NK-92 (cell line): ENCODE measurements around the gene OXLD1.

Experiments used
- DNase-seq: peaks from one replicate; lab custom pipeline; 2025; ENCODE audit not compliant: unreplicated experiment; lab: John Stamatoyannopoulos, UW

Gene OXLD1

GRCh38 chr17:81655378-81656117 is 10.9 kb downstream of the OXLD1 start:
- DNase-seq: no peak

GRCh38 chr17:81652906-81653771 is 13.3 kb downstream of the OXLD1 start:
- no peak for DNase-seq

DNA sequence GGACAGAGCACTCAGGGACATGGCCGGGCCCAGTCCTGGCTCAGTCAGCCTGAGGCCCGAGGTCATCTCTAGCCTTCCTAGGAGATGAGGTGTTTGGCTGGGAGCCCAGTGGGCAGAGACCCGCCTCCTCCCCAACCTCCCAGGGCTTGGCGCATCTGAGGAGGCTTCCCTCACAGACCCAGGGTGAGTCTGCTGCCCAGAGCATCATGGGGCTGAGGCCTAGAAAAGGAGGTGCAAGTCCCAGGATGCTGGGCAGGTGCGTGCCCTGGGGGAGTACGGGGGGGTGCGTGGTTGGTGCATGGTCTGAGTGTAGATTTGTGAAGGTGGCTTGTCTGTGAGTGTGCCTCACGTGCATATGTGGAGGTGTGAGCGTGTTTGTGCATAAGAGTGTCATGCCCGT is 14.7 kb downstream of the OXLD1 start:
- DNase-seq: no peak

DNA sequence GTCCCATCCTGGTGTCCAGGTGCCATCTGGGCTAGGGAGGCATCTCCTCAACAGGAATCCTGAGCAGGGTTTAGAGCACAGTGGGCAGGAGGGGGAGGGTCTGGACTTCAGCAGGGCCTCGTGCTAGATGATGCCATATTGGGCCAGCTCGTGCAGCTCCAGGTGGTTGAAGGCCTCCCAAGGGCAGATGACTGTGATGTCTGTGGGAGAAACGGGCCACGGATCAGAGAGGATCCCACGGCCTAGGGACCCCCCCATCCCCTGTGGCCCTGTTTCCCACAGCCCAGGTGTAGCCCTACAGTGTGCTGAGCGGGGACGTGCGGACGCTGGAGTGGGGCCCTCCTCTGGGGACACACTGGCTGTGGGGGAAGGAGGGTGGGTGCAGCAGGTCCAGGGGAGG is 15.5 kb downstream of the OXLD1 start:
- DNase-seq: no peak

- DNase-seq: no peak
Measured at GRCh38 chr17:81648707-81649085, 17.7 kb downstream of the OXLD1 start.

GRCh38 chr17:81648013-81648706 is 18.2 kb downstream of the OXLD1 start:
- DNase-seq: no peak

GRCh38 chr17:81647640-81648012 is 18.8 kb downstream of the OXLD1 start:
- DNase-seq: no peak

GRCh38 chr17:81646869-81647600 is 19.4 kb downstream of the OXLD1 start:
- DNase-seq: no peak

DNA sequence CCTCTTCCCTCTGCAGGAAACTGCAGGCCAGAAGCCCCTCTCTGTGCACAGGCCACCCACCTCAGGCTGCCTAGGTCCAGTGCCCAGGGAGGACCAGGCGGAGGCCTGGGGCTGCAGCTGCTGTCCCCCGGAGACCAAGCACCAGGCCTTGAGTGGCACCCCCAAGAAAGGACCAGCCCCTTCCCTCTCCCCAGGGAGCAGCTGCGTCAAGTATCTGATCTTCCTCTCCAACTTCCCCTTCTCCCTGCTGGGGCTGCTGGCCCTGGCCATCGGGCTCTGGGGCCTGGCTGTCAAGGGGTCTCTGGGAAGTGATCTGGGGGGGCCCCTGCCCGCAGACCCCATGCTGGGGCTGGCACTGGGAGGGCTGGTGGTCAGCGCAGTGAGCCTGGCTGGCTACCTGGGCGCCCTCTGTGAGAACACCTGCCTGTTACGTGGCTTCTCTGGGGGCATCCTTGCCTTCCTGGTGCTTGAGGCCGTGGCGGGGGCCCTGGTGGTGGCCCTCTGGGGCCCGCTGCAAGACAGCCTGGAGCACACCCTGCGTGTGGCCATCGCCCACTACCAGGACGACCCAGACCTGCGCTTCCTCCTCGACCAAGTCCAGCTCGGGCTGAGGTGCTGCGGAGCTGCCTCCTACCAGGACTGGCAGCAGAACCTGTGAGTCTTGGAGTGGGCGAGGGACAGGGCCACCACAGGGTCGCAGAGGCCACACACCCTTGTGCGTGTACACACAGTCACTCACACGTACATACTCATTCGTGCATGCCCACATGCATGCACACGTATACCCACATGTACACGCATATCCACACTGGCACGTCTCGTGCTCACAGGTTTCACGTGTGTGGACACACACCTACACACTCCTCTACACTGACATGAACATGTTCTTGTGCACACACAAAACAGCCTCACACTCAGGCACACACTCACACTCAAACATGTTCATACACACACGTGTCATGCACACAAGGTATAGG is 21.1 kb downstream of the OXLD1 start:
- no peak for DNase-seq

GRCh38 chr17:81644496-81644895 is 21.9 kb downstream of the OXLD1 start:
- DNase-seq: no peak

DNA sequence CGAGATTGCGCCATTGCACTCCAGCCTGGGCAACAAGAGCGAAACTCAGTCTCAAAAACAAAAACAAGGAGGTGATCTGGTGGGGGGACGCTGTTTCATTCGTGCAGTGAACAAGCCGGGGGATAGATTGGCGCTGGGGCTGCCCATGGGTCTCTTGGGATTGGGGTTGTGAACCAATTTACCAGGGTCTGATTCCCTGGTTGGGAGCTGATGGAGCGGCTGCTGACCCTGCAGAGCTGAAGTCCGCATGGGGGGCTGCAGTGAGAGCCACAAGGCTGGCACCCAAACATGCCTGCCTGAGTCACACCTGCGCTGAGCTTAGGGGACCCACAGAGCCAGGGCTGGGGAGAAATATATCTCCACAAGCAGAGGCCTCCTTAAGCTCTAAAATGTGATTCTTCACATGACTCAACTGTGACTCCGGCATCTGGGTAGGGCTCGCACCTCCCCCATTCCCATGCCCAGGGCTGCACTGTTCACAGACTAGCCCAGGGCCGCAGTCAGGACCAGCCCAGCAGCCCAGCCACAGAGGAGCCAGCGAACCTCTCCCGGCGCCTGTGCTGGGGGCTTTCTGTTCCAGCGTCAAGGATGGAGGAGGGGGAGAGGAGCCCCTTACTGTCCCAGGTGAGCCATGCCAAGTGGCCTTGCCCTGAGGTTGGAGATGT is 24.4 kb downstream of the OXLD1 start:
- DNase-seq: no peak

DNA sequence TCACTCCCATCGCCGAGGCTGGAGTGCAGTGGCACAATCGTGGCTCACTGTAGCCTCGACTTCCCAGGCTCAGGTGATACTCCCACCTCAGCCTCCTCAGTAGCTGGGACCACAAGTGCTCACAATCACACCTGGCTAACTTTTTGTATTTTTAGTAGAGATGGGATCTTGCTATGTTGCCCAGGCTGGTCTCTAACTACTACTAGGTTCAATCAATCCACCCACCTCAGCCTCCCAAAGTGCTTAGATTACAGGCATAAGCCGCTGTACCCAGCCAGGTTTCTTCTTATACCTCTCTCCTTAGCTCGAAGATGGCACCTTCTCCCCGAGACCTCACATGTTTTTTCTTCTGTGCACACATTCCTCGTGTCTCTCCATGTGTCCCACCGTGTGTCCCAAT is 26.4 kb downstream of the OXLD1 start:
- no peak for DNase-seq

- DNase-seq: no peak
Measured at GRCh38 chr17:81638683-81639082, 27.7 kb downstream of the OXLD1 start.

GRCh38 chr17:81636505-81637288 is 29.7 kb downstream of the OXLD1 start, which contains the start of the genes NPLOC4 and TSPAN10:
NPLOC4 (minus strand) TSS chr17:81637112; CDS start chr17:81636930, 182 bp downstream.
TSPAN10 (plus strand) TSS chr17:81637196; CDS start chr17:81642413, 5,217 bp downstream.
- no peak for DNase-seq

DNA sequence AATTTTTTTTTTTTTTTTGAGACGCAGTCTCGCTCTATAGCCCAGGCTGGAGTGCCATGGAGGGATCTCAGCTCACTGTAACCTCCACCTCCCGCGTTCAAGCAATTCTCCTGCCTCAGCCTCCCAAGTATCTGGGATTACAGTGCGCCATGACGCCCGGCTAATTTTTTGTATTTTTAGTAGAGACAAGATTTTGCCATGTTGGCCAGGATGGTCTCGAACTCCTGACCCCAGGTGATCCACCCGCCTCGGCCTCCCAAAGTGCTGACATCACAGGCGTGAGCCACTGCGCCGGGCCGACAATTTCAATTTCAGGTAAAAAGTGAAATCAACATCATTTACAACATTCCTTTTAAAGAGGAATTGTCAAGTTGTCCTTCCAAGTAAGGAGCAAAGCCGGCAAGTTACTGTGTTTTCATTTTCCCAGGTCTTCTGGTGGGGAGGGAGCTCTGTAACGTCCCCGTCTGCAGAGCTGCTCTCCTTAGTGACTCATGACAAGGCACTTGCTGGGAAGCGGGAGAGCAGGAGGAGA is 30.4 kb downstream of the OXLD1 start:
- DNase-seq: no peak

- no peak for DNase-seq
Measured at GRCh38 chr17:81635431-81635830, 31.0 kb downstream of the OXLD1 start.

GRCh38 chr17:81631482-81631881 is 34.9 kb downstream of the OXLD1 start:
- no peak for DNase-seq

DNA sequence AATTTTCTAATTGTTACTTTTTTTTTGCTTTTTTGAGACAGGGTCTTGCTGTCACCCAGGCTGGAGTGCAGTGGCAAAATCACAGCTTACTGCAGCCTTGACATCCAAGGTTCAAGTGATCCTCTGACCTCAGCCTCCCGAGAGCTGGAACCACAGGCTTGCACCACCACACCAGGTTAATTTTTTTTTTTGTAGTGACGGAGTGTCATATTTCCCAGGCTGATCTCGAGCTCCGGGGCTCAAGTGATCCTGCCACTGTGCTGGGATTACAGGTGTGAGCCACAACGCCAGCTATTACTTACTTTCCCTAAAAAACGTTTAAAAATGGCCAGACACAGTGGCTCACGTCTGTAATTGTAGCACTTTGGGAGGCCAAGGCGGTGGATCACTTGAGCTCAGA is 36.1 kb downstream of the OXLD1 start:
- DNase-seq: no peak
